ENCODE measurements around the gene SPATA19.

SPATA19 gene

DNA sequence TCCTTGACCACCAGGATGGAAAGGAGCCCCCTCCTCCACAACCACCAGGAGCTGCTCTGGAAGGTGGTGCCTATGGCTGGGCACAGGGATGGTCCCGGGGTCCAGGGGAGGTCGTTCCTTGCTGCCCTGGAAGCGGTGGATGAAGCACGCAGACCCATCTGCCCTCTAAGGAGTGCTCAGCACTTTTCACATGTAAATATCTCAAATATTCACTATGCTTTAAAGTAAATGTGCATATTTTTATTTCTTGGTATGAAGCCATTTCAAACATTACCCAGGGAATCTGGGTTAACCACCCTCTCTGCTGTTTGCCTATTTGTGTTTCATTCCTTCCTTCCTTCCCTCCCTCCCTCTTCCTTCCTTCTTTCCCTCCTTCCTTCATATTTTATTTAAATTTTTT lies 21.7 kb downstream of the SPATA19 start:
- DNase-seq (ENCODE audit: low read depth, low spot score) = no peak
- H3K4me3 ChIP-seq (ENCODE audit: low read length) = no peak overlapping the region

- no peak for DNase-seq (ENCODE audit: low read depth, low spot score)
- H3K4me3 ChIP-seq (ENCODE audit: low read length) = no peak overlapping the region
These were observed 22.1 kb downstream of the SPATA19 start for GRCh38 chr11:133823211-133823610.

DNA sequence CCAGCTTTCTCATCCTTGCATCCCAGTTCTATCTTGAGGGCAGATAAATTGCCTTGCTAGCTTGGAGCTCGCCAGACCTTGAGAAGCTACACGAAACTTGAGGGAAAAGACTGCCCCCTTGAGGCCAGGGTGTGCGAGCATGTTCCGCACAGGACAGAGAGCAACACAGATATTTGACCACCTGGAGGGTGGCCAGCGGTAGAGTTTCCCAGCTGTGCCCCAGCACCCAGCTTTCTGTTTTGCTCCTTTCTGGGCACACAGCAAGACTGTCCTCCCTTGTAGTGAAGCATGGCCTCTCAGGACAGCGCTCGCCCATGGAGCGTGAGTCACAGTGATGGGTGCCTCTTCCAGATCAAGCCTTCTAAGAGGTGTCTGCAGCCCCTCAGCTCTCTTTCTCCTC lies 23.5 kb downstream of the SPATA19 start:
- DNase-seq (ENCODE audit: low read depth, low spot score) = peak; percentile 37
- H3K4me3 ChIP-seq (ENCODE audit: low read length) = no peak overlapping the region

DNA sequence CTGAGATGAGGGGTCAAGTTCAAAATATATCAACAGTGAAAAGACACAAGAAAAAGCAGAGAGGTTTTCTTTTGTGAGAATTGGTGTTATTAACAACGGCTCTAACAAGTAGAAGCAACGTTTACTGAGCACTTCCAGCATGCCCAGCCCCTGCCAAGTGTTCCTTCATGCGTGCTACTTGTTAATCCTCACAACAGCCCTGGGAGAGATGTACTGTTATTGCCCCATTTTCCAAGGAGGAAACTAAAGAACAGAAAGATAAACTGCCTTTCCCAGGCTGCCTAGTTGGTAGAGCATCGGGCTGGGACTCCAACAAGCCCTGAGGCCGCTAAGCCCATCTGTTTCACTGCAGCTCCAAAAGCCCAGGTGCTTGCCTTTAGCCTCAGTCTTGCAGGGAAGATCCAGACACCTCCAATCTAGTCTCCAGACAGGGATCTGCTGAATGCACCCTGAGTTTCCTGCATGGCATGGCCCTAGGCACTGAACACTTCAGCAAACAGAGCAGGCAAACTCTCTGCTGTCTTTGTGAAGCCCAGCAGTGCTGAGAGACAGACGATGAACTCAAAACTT lies 25.5 kb downstream of the SPATA19 start:
- no peak overlapping the region for H3K4me3 ChIP-seq (ENCODE audit: low read length)
- no peak for DNase-seq (ENCODE audit: low read depth, low spot score)

- no peak overlapping the region for H3K4me3 ChIP-seq (ENCODE audit: low read length)
- DNase-seq (ENCODE audit: low read depth, low spot score) = no peak
These were observed 26.2 kb downstream of the SPATA19 start for GRCh38 chr11:133819114-133819513.

DNA sequence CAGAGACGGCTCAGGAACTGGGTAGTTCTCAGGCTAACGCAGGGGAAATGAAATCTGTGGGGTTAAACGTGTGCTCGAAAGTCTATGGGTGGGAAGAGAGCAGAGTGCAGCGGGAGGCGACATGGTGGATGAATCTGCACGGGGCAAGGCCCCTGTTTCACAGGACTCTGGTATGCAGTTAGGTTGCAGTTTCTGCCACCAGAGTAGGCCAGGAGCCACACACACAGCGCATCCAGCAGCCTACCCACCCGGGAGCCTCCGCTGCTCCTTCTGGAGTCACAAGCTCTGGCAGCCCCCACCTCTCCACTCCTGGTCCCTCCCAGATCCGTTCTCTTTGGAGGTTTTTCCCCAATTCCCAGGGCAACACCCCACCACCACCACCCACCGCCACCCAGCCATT lies 27.0 kb downstream of the SPATA19 start:
- DNase-seq (ENCODE audit: low read depth, low spot score) = no peak
- H3K4me3 ChIP-seq (ENCODE audit: low read length) = no peak overlapping the region

DNA sequence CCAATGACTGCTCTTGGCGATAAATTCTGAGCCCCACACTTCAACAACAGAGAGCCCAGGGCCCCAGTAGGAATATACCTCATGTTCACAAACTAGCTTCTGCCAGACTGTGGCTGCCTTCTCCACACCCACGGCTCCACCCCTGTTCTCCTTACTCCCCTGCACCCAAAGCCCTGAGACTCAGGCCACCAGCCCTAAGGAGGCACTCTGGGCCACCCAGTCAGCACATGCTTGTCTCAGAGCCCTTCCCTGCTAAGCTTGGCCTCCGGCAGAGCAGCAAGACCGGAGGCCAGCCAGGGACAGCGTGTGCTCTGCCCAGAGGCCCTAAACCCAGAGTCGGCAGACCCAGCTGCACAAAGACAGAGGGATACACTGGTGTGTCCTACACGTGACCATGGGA lies 27.9 kb downstream of the SPATA19 start:
- H3K4me3 ChIP-seq (ENCODE audit: low read length) = no peak overlapping the region
- DNase-seq (ENCODE audit: low read depth, low spot score) = no peak

DNA sequence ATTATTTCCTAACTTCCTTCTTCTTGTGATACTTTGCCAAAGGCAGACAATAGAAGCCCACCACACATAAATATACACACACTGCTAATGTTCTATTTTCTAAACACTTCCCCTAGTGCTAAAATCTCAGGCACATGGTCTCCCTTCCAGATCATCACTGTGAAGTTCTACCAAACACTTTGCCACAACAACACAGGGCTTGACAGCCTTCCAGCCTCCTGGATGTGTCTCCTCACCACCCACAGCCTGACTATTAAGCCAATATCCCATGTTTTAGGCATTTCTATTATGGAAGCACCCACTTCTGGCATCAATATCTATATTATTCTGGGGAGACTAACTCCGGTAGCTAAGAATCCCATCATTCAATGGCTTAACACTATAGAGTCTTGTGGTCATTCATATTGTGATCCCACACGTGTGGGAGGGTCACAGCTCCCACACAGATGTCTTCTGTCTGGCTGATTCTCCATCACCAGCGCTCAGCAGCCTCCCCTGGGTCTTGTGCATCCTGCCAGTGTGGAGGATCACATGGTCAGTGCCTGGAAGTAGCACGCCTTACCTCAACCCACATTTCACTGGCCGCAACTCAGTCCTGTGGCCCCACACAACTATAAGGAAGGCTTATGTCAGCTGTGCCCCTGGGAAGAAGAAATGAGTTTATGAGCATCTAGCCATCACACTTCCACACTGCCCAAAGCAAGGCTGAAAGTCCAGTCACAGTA lies 29.0 kb downstream of the SPATA19 start:
- DNase-seq (ENCODE audit: low read depth, low spot score) = no peak
- no peak overlapping the region for H3K4me3 ChIP-seq (ENCODE audit: low read length)

DNA sequence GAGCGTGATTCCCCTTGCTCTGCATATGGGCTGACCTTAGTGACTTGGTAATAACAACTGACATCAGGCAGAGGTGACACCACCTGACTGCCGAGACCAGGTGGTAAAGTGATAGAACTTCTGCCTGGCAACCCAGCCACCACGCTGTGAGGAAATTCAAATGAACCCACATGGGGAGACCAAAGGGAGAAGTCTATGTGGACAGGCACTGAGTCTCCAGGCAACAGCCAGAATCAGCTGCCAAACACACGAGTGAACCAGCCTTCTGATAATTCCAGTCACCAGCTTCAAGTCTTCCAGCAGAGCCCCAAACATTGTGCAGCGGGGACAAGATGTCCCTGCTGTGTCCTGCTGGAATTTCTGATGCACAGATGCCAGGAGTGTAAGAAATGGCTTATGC lies 29.7 kb downstream of the SPATA19 start:
- H3K4me3 ChIP-seq (ENCODE audit: low read length) = no peak overlapping the region
- no peak for DNase-seq (ENCODE audit: low read depth, low spot score)

DNA sequence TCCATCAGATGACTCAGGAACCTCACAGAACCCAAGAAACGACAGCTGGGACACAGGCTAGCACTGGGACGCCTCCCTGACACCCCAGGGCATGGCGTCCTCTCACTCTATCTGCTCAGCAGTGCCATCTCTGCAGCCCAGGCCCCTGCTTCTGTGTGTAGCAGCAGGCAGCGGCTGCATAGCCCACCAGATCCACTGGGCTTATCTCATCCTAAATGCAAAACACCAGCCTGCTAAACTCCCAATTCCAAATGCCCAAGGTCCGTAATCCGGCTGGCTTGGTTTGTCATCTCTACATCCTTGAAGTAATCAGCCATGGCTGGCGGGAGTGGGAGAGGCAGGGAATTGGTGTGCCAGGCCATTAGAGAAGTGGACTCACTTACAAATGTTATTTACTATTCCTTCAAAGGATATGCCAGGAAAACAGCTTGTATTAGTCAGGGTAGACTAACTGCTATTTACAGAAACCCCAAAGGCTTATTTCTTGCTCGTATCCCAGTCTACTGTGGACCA lies 30.7 kb downstream of the SPATA19 start:
- no peak overlapping the region for H3K4me3 ChIP-seq (ENCODE audit: low read length)
- no peak for DNase-seq (ENCODE audit: low read depth, low spot score)

- DNase-seq (ENCODE audit: low read depth, low spot score) = no peak
- H3K4me3 ChIP-seq (ENCODE audit: low read length) = no peak overlapping the region
These were observed 33.2 kb downstream of the SPATA19 start for GRCh38 chr11:133811850-133812685.

DNA sequence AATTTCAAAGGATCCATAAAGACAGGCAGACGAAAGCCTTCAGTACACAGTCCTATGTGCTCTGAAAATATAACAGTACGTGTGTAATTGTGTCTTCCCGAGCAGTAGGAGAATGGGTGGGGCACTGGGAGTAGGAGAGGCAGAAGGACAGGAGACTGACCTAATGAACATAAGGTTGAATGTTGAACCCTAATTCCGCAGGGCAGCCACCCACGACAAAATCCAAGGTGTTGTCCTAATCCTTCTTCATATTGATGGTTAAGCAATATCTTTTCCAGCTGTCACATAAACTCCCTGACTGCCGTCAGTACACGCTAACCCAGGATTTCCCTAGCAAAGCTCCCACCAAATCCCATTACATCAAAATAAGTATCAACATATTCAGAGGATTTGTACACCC lies 34.5 kb downstream of the SPATA19 start:
- DNase-seq (ENCODE audit: low read depth, low spot score) = no peak
- no peak overlapping the region for H3K4me3 ChIP-seq (ENCODE audit: low read length)

DNA sequence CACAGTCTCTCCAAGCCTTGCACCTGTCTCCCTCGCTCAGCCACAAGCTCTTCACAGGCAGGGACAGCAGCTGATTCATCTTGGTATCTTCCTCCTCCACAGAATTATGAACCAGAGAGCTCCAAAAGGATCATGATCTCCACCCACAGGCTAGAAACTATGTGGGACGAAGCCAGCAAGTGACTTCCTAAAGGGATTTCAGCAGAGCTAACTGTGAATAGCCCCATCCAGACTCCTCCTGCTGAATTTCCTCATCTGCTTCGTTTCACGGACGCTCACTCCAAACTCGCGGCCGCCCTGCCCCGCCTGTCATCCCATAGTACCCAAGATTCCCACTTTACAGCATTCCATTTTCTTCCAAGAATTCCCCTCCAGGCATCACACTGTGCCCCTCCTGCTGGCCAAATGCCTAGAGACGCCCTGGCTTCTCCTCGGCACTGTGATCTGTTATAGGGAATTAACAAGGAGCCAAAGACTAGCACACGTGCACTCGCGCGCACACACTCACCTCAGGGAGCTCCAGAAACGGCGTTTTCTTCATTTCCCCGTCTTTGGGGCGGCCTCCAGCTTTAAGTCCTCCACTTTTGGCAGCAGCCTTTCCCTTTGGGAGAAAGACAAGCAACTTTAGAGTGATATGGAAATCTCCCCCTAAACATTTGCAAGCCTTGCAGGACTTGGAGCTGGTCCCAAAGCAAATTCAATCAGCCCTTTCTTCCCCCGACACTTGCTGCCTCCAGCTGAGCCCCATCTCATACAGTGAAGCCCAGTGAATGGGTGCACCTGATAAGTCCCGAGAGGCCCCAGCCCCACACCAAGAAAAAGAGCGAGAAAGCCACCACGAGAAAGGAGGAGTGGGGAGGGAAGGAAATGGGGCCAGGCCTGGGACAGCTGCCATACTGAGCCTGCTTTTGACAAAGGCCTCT lies 35.5 kb downstream of the SPATA19 start:
- no peak for DNase-seq (ENCODE audit: low read depth, low spot score)
- no peak overlapping the region for H3K4me3 ChIP-seq (ENCODE audit: low read length)

DNA sequence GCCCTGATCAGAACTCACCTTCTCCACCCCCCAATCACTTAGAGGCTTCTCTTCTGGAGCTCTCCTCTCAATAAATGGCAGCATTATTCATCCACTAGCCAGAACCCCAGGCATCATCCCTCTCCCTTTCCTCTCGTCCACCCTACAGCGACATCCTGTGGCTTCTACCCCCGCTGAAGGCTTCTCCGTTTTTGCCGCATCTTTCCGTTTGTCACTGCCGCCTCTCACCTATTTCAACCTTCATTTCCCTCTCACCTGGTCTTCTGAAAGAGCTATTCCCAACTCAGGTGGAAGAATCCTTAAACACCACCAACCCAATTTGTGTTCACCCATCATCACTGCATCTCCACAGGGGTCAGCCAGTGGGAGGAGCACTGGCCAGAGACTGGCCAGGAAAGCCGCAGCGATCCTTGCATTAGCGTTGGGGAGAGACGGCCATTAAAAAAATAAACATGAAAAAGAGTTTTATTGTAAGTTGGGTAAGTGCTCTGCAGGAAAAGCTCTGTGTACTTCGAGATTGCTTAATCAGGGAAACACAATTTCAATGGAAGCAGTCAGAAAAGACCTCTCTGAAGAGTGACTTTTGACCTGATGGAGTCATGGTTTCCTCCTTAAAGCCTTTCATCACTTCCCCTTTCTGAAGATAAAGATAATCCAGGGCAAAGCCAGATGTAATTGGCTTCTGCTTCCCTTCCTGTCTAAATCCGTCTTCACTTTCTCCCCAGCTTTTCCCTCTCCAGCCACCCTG lies 36.7 kb downstream of the SPATA19 start:
- no peak for DNase-seq (ENCODE audit: low read depth, low spot score)
- H3K4me3 ChIP-seq (ENCODE audit: low read length) = no peak overlapping the region

DNA sequence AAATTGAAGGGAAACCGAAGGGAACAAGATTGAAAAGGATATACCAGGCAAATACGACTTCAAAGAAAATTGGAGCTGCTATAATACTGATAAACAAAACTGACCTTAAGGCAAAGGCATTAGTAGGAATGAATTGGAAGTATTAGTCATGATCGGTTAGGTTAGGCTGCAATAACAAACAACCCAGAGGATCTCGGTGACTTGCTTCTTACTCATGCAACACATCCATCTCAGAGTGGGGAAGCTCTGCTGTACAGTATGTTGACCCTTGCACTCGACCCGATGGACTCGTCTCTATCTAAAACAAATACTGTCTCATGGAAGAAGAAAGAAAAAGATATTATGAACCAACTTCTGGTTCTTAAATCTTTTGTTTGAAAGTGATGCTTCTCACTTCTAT lies 42.3 kb downstream of the SPATA19 start:
- no peak for DNase-seq (ENCODE audit: low read depth, low spot score)
- no peak overlapping the region for H3K4me3 ChIP-seq (ENCODE audit: low read length)

DNA sequence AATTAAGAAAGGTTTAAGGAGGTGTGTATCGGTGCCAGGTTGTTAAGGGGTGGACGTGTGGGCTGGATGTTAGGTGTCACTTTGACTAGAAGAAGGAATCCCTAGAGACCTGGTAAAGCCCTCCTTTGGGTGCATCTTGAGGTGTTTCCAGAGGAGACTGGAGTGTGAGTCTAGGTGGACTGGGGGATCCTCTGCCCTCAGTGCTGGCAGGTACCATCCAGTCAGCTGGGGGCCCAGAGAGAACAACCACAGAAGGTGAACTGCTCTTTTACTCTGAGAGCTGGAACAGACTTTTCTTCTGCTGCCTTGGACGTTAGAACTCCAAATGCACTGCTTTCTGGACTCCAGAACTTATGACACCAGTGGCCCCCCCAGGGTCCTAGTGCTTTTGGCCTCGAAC lies 44.0 kb downstream of the SPATA19 start:
- no peak overlapping the region for H3K4me3 ChIP-seq (ENCODE audit: low read length)

DNA sequence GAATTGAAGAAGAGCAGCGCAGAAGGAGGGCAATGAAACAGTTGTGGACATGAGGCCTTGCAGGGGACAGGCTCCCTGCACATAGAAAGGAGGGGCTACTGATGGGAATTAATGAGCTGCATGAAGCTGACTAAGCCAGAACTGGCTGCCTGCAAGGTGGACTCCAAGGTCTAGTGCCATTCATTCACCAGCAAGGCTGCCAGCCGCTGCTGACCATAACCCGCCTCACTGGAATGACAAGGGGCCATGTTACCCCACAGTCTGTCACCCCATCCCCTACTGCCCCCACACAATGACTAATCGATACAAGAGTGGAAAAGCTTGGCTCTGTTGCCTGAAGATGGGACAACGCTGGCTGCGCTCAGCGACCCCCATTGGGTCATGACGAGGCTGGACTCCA lies 44.6 kb downstream of the SPATA19 start:
- H3K4me3 ChIP-seq (ENCODE audit: low read length) = no peak overlapping the region
- DNase-seq (ENCODE audit: low read depth, low spot score) = no peak

More for the DNA sequence above, 44.0 kb downstream of the SPATA19 start:
- DNase-seq (ENCODE audit: low read depth, low spot score) = no peak

GRCh38 chr11:133797554-133797953 lies 47.8 kb downstream of the SPATA19 start:
- no peak for DNase-seq (ENCODE audit: low read depth, low spot score)
- no peak overlapping the region for H3K4me3 ChIP-seq (ENCODE audit: low read length)

Measured in Jurkat, Clone E6-1 (cell line).